ENCODE results near the gene STIP1.

STIP1 gene

GRCh38 chr11:64208796-64209562 lies 23.0 kb downstream of the STIP1 start:
- H3K9me3 ChIP-seq (ENCODE audit: low read depth, low read length) = no peaks in the 10 kb centered on the region
- no peak overlapping the region for H3K27ac ChIP-seq
- TF ChIP-seq EZH2 (IDR thresholded peaks at IDR 0.05) = no peak
- TF ChIP-seq POLR2AphosphoS5 (IDR thresholded peaks at IDR 0.05; ENCODE audit: borderline replicate concordance, low read depth, low read length) = no peak
- no peak for TF ChIP-seq FOXP2 (optimal IDR thresholded peaks at IDR 0.05; ENCODE audit: control extremely low read depth, extremely low read length, insufficient read depth)
- no peak overlapping the region for H3K9ac ChIP-seq (ENCODE audit: insufficient read length)
- peaks cover 18% of the 10 kb centered on the region for H3K36me3 ChIP-seq (ENCODE audit: insufficient read depth, low read length)
- no peak overlapping the region for H3K4me3 ChIP-seq
- DNase-seq (ENCODE audit: low read depth, low spot score) = no peak

- no peak for DNase-seq (ENCODE audit: low read depth, low spot score)
- Histone ChIP-seq H3K9ac (ENCODE audit: insufficient read length) (no peak overlapping the region), H3K4me3 (no peak overlapping the region), H3K27ac (no peak overlapping the region), H3K9me3 (ENCODE audit: low read depth, low read length) (no peaks in the 10 kb centered on the region), H3K36me3 (ENCODE audit: insufficient read depth, low read length) (peaks cover 14% of the 10 kb centered on the region)
- no peak for TF ChIP-seq EZH2 (IDR thresholded peaks at IDR 0.05)
- TF ChIP-seq POLR2AphosphoS5 (IDR thresholded peaks at IDR 0.05; ENCODE audit: borderline replicate concordance, low read depth, low read length) = no peak
- TF ChIP-seq FOXP2 (optimal IDR thresholded peaks at IDR 0.05; ENCODE audit: control extremely low read depth, extremely low read length, insufficient read depth) = no peak
These were observed 23.5 kb downstream of the STIP1 start for GRCh38 chr11:64209563-64209843.

DNA sequence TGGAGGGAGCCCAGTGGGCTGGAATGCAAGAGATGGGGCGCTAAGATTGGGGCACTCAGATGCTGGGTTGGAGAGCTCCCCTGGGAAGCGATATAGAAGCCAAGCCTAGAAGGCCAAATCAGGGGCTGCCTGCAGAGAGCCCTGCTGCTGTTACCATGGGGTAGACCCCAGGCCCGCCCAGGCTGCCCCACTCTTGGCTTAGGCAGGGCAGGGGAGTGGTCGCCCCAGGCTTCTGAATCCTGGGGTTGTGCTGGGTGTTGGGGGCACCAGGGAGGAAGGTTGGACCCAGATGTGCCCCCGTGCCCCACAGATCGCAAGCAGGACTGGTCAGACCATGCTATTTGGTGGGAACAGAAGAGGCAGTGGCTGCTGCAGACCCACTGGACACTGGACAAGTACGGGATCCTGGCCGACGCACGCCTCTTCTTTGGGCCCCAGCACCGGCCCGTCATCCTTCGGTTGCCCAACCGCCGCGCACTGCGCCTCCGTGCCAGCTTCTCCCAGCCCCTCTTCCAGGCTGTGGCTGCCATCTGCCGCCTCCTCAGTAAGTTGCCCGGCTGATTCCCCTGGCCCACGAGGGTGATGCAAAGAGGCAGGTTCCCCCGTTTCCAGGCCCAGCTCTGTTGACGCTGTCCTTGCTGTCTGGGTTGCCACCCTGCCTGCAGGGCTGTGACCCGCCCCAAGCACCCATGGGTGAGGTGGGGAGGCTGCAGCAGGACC lies 24.5 kb downstream of the STIP1 start:
- H3K36me3 ChIP-seq (ENCODE audit: insufficient read depth, low read length) = peaks cover 8% of the 10 kb centered on the region
- no peak for DNase-seq (ENCODE audit: low read depth, low spot score)

DNA sequence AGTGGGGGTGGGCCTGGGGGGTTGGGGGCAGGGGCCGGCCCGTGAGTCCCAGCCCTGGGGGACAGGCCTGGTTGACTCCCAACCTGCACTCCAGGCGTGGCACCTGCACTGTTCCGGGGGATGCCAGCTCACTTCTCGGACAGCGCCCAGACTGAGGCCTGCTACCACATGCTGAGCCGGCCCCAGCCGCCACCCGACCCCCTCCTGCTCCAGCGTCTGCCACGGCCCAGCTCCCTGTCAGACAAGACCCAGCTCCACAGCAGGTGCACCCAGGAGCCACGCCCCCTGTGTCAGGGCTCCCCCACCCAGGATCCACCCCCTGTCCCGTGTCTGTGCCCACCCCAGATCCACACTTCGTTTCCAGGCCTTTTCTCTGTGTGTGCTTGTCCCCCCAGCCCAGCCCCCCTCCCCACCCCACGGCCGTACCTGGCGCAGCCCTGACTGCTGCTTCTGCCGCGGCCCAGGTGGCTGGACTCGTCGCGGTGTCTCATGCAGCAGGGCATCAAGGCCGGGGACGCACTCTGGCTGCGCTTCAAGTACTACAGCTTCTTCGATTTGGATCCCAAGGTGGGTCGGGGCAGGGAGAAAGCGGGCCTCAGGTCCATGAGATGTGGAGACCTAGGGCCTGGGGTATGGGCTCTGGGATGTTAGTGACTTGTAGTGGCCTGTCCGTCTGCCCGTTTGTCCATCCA lies 25.4 kb downstream of the STIP1 start:
- TF ChIP-seq POLR2AphosphoS5 (IDR thresholded peaks at IDR 0.05; ENCODE audit: borderline replicate concordance, low read depth, low read length) (no peak), FOXP2 (optimal IDR thresholded peaks at IDR 0.05; ENCODE audit: control extremely low read depth, extremely low read length, insufficient read depth) (no peak)
- Histone ChIP-seq H3K9me3 (ENCODE audit: low read depth, low read length) (no peaks in the 10 kb centered on the region), H3K9ac (ENCODE audit: insufficient read length) (no peak overlapping the region), H3K36me3 (ENCODE audit: insufficient read depth, low read length) (no peaks in the 10 kb centered on the region), H3K4me3 (no peak overlapping the region), H3K27ac (no peak overlapping the region)
- no peak for DNase-seq (ENCODE audit: low read depth, low spot score)

More for the DNA sequence above, 24.5 kb downstream of the STIP1 start:
- no peak for TF ChIP-seq FOXP2 (optimal IDR thresholded peaks at IDR 0.05; ENCODE audit: control extremely low read depth, extremely low read length, insufficient read depth)
- TF ChIP-seq EZH2 (IDR thresholded peaks at IDR 0.05) = no peak
- TF ChIP-seq POLR2AphosphoS5 (IDR thresholded peaks at IDR 0.05; ENCODE audit: borderline replicate concordance, low read depth, low read length) = no peak
- Histone ChIP-seq H3K4me3 (no peak overlapping the region), H3K27ac (no peak overlapping the region), H3K9me3 (ENCODE audit: low read depth, low read length) (no peaks in the 10 kb centered on the region), H3K9ac (ENCODE audit: insufficient read length) (no peak overlapping the region)

DNA sequence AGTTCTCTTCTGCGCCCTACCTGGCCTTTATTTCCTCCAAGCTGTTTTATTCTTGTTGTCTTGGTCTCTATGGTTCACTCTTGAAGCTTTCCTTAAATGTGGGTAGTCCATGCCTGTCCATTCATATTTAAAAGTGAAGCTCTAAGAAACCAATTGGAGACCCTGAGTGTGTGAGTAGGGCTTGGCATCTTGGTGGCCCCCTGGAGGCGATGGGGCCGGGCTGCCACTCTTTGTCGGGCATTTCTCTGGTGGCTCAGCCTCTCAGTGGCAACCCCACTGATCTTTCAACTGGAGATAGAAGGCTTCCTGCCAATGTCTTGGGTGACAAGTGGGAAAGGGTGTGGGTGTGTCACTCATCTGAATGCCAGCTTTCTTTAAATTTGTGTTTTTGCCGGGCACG lies 30.9 kb downstream of the STIP1 start:
- no peak for DNase-seq (ENCODE audit: low read depth, low spot score)
- no peaks in the 10 kb centered on the region for H3K9me3 ChIP-seq (ENCODE audit: low read depth, low read length)
- no peak overlapping the region for H3K27ac ChIP-seq
- no peaks in the 10 kb centered on the region; the same call in 1 of the 2 replicates for H3K36me3 ChIP-seq (ENCODE audit: insufficient read depth, low read length)
- no peak overlapping the region for H3K9ac ChIP-seq (ENCODE audit: insufficient read length)
- TF ChIP-seq FOXP2 (optimal IDR thresholded peaks at IDR 0.05; ENCODE audit: control extremely low read depth, extremely low read length, insufficient read depth) = no peak
- TF ChIP-seq EZH2 (IDR thresholded peaks at IDR 0.05) = no peak
- TF ChIP-seq POLR2AphosphoS5 (IDR thresholded peaks at IDR 0.05; ENCODE audit: borderline replicate concordance, low read depth, low read length) = no peak
- no peak overlapping the region for H3K4me3 ChIP-seq

DNA sequence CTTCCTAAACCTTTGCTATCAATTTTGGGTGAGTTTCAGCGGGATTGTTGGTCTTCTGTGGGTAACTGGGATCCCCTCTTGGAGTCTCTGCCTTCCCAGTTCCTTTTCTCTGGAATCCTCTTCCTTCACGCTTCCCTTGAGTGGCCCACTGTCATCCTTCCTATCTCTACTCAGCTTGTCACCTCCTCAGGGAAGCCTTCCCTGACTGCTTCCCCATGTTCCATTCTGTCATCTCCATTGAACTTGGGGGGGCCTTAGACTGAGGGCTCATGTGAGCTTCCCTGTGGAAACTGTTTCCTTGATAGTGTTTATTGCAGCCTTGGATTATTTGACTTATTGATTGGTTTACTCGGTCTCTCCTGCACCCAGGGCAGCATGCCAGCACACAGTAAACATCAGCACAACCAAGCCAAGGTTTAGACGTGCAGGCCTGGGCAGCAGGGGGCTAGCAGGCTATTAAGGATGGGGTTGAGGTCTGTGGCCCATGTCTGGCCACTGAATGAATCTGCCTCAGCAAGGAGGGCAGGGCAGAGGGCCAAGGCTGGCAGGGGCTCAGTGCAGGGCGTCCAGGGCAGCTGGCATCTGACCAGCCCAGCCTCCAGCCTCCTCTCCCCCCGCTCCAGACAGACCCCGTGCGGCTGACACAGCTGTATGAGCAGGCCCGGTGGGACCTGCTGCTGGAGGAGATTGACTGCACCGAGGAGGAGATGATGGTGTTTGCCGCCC lies 32.8 kb downstream of the STIP1 start:
- TF ChIP-seq FOXP2 (optimal IDR thresholded peaks at IDR 0.05; ENCODE audit: control extremely low read depth, extremely low read length, insufficient read depth) (no peak), POLR2AphosphoS5 (IDR thresholded peaks at IDR 0.05; ENCODE audit: borderline replicate concordance, low read depth, low read length) (no peak)
- Histone ChIP-seq H3K27ac (no peak overlapping the region), H3K4me3 (no peak overlapping the region), H3K9ac (ENCODE audit: insufficient read length) (no peak overlapping the region), H3K9me3 (ENCODE audit: low read depth, low read length) (no peaks in the 10 kb centered on the region), H3K36me3 (ENCODE audit: insufficient read depth, low read length) (no peaks in the 10 kb centered on the region; the same call in 1 of the 2 replicates)
- DNase-seq (ENCODE audit: low read depth, low spot score) = no peak

GRCh38 chr11:64219354-64219684 lies 33.3 kb downstream of the STIP1 start:
- no peak overlapping the region for H3K27ac ChIP-seq
- DNase-seq (ENCODE audit: low read depth, low spot score) = no peak
- no peaks in the 10 kb centered on the region; the same call in 1 of the 2 replicates for H3K36me3 ChIP-seq (ENCODE audit: insufficient read depth, low read length)
- no peaks in the 10 kb centered on the region for H3K9me3 ChIP-seq (ENCODE audit: low read depth, low read length)
- TF ChIP-seq EZH2 (IDR thresholded peaks at IDR 0.05) (no peak), POLR2AphosphoS5 (IDR thresholded peaks at IDR 0.05; ENCODE audit: borderline replicate concordance, low read depth, low read length) (no peak), FOXP2 (optimal IDR thresholded peaks at IDR 0.05; ENCODE audit: control extremely low read depth, extremely low read length, insufficient read depth) (no peak)
- H3K4me3 ChIP-seq = no peak overlapping the region
- no peak overlapping the region for H3K9ac ChIP-seq (ENCODE audit: insufficient read length)

DNA sequence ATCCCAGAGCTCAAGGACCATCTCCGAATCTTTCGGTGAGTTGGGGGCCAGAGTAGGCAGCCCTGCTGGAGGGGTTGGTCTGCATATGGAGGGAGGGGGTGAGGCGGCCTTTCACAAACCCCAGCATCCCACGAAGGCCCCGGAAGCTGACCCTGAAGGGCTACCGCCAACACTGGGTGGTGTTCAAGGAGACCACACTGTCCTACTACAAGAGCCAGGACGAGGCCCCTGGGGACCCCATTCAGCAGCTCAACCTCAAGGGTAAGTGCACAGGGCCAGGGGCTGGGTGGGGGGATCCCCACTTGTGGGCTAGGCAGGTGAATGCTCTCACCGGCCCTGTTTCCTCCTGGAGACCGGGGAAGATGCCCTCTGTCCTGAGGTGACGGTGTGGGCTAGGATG lies 33.8 kb downstream of the STIP1 start:
- Histone ChIP-seq H3K9ac (ENCODE audit: insufficient read length) (no peak overlapping the region), H3K9me3 (ENCODE audit: low read depth, low read length) (no peaks in the 10 kb centered on the region), H3K36me3 (ENCODE audit: insufficient read depth, low read length) (no peaks in the 10 kb centered on the region; the same call in 1 of the 2 replicates), H3K4me3 (no peak overlapping the region), H3K27ac (no peak overlapping the region)
- TF ChIP-seq FOXP2 (optimal IDR thresholded peaks at IDR 0.05; ENCODE audit: control extremely low read depth, extremely low read length, insufficient read depth) = no peak
- DNase-seq (ENCODE audit: low read depth, low spot score) = no peak

All from SK-N-MC (cell line).